CD8-positive, alpha-beta memory T cell (primary cell): ENCODE results near the gene SLC26A6. TPM values are rescaled to one million over a fixed set of nuclear protein-coding genes. Genes with fewer than 3 reads are reported as not detected.

Experiments
- CTCF ChIA-PET: fragments of 350-600 bp; sonication (Branson Sonifier 250); formaldehyde crosslinking; loops from one replicate; lab custom pipeline; 2021; ENCODE audit warnings: antibody characterized with exemption; lab: Charles Lee
- POLR2A ChIA-PET: fragments of 350-600 bp; sonication (Branson Sonifier 250); formaldehyde crosslinking; loops from one replicate; lab custom pipeline; 2021; ENCODE audit warnings: antibody characterized with exemption; lab: Charles Lee
- DNase-seq, 5 donors: peaks; one replicate each; pipeline versions ENCODE4 v3.0.0 to v3.0.0-alpha.2; 2020 to 2022; ENCODE audit warnings: mixed read lengths in 1 of 5
- H3K27ac ChIP-seq: one replicate; pipeline ENCODE4 v1.7.0; 2013; ENCODE audit warnings: low read depth, mild to moderate bottlenecking, low read length, moderate library complexity
- H3K27me3 ChIP-seq: 2 replicates; pipeline ENCODE4 v1.7.0; 2013; ENCODE audit warnings: low read length, mild to moderate bottlenecking; ENCODE audit not compliant: insufficient read depth, poor library complexity, severe bottlenecking
- H3K36me3 ChIP-seq: 2 replicates; pipeline ENCODE4 v1.7.0; 2013; ENCODE audit warnings: mild to moderate bottlenecking, low read length, moderate library complexity; ENCODE audit not compliant: insufficient read depth
- H3K4me1 ChIP-seq: 2 replicates; pipeline ENCODE4 v1.7.0; 2013; ENCODE audit warnings: mild to moderate bottlenecking, low read length, moderate library complexity; ENCODE audit not compliant: insufficient read depth
- H3K4me3 ChIP-seq: 2 replicates; pipeline ENCODE4 v1.7.0; 2013; ENCODE audit warnings: mild to moderate bottlenecking, low read length
- H3K9me3 ChIP-seq: 2 replicates; pipeline ENCODE4 v1.7.0; 2013; ENCODE audit warnings: mild to moderate bottlenecking, low read length
- H3K27ac Mint-ChIP-seq, 8 donors: one replicate each; pipeline ENCODE4 v1.8.0; 2020 to 2021; ENCODE audit warnings: mixed read lengths in 8 of 8, mild to moderate bottlenecking in 6 of 8, inconsistent platforms in 3 of 8, moderate library complexity in 3 of 8
- H3K27me3 Mint-ChIP-seq, 2 donors: one replicate each; pipeline ENCODE4 v1.8.0; 2020 to 2021; ENCODE audit warnings: mixed read lengths in 2 of 2, mild to moderate bottlenecking in 1 of 2, moderate library complexity in 1 of 2
- H3K36me3 Mint-ChIP-seq, 3 donors: one replicate each; pipeline ENCODE4 v1.8.0; 2020 to 2021; ENCODE audit warnings: mixed read lengths in 3 of 3, inconsistent platforms in 1 of 3, mild to moderate bottlenecking in 1 of 3
- H3K4me1 Mint-ChIP-seq, 3 donors: one replicate each; pipeline ENCODE4 v1.8.0; 2020 to 2021; ENCODE audit warnings: mixed read lengths in 3 of 3, inconsistent platforms in 1 of 3, mild to moderate bottlenecking in 1 of 3
- H3K4me3 Mint-ChIP-seq, 7 donors: one replicate each; pipeline ENCODE4 v1.8.0; 2020 to 2021; ENCODE audit warnings: mixed read lengths in 7 of 7, mild to moderate bottlenecking in 6 of 7, moderate library complexity in 4 of 7, inconsistent platforms in 2 of 7
- H3K9me3 Mint-ChIP-seq, 5 donors: one replicate each; pipeline ENCODE4 v1.8.0; 2020 to 2022; ENCODE audit warnings: mixed read lengths in 5 of 5, mild to moderate bottlenecking in 3 of 5, moderate library complexity in 2 of 5, inconsistent platforms in 1 of 5
- polyA plus RNA-seq: library from polyadenylated mRNA; unstranded; fragments of 300-500 nt; fragmentation: Illumina TruSeq; gene quantifications from one replicate; pipeline ENCODE4 v1.2.3, GENCODE V29; 2021
- total RNA-seq, 2 experiments: library from RNA; stranded (reverse); gene quantifications; one replicate each; pipeline ENCODE4 v1.2.3, GENCODE V29; 2021

The SLC26A6 gene
- total and polyA plus RNA-seq, 3 experiments from 2014 or later, result 4.9 to 28.6 (median 26.4) TPM

GRCh38 chr3:48636149-48636655, 941 bp upstream of the SLC26A6 start:
- H3K36me3 ChIP-seq, result no peaks in the 10 kb centered on the region
- no peak for DNase-seq

GRCh38 chr3:48634661-48635221, 520 bp downstream of the SLC26A6 start:
- ChIA-PET POLR2A (interaction anchor here (0.8 to 1.0 kb wide), 2 partner anchors 22 to 27 kb away, joined by 3 to 4 read pairs; no protein-coding TSS in a partner anchor), CTCF (interaction anchor here (0.9 to 3.8 kb wide), 8 partner anchors 10 to 353 kb away, joined by 3 to 15 read pairs (median 4); partner anchors contain the start of gene NCKIPSD)
- peaks cover 18% of the 10 kb centered on the region for H3K4me1 ChIP-seq
- H3K9me3 Mint-ChIP-seq, result no peaks in the 10 kb centered on the region
- H3K4me3 Mint-ChIP-seq, result peak overlapping the region; percentile 85 to 97 (median 89)
- peaks cover 0 to 1% of the 10 kb centered on the region in 2 donors for H3K27me3 Mint-ChIP-seq
- no peaks in the 10 kb centered on the region for H3K36me3 ChIP-seq
- H3K4me3 ChIP-seq, result peak overlapping the region; percentile 71
- peaks cover 0 to 28% (median 1%) of the 10 kb centered on the region in 3 donors for H3K36me3 Mint-ChIP-seq
- peak overlapping the region; percentile 43 for H3K27ac ChIP-seq
- H3K27me3 ChIP-seq, result no peaks in the 10 kb centered on the region
- H3K9me3 ChIP-seq, result no peaks in the 10 kb centered on the region
- DNase-seq, result peak in 4 of 5 donors; percentile 10 to 60 (median 40)
- H3K4me1 Mint-ChIP-seq, result peaks cover 11 to 31% (median 18%) of the 10 kb centered on the region in 3 donors
- H3K27ac Mint-ChIP-seq, result peak overlapping the region in 4 of 8 donors; percentile 23 to 75 (median 54)

More at GRCh38 chr3:48636149-48636655, 941 bp upstream of the SLC26A6 start:
- ChIA-PET CTCF (interaction anchor here (0.8 to 3.8 kb wide), 6 partner anchors 8 to 104 kb away, joined by 3 to 15 read pairs (median 4); partner anchors contain the start of genes NCKIPSD and TMEM89), POLR2A (interaction anchor here (1.0 to 1.1 kb wide), 3 partner anchors 11 to 50 kb away, joined by 3 to 4 read pairs (median 4); partner anchors contain the start of gene NCKIPSD)
- H3K36me3 Mint-ChIP-seq, result peaks cover 0 to 21% (median 1%) of the 10 kb centered on the region in 3 donors
- peaks cover 11 to 31% (median 18%) of the 10 kb centered on the region in 3 donors for H3K4me1 Mint-ChIP-seq
- peaks cover 0 to 1% of the 10 kb centered on the region in 2 donors for H3K27me3 Mint-ChIP-seq
- H3K27ac Mint-ChIP-seq, result peak overlapping the region in 4 of 8 donors; percentile 40 to 88 (median 74)
- Histone ChIP-seq H3K27me3 (no peaks in the 10 kb centered on the region), H3K4me1 (peaks cover 18% of the 10 kb centered on the region), H3K4me3 (peak overlapping the region; percentile 71), H3K9me3 (no peaks in the 10 kb centered on the region), H3K27ac (peak overlapping the region; percentile 65)
- H3K4me3 Mint-ChIP-seq, result peak overlapping the region; percentile 85 to 97 (median 89)
- H3K9me3 Mint-ChIP-seq, result no peaks in the 10 kb centered on the region

- CTCF ChIA-PET, result interaction anchor here (1.2 to 3.8 kb wide), 2 partner anchors 24 to 198 kb away, joined by 3 to 15 read pairs; no protein-coding TSS in a partner anchor
- DNase-seq, result no peak
- H3K4me3 Mint-ChIP-seq, result peak overlapping the region in 6 of 7 donors; percentile 29 to 87 (median 65)
Measured at GRCh38 chr3:48633743-48634142, 1.5 kb downstream of the SLC26A6 start.

GRCh38 chr3:48633256-48633655, 2.0 kb downstream of the SLC26A6 start:
- Mint-ChIP-seq H3K4me3 (peak overlapping the region in 5 of 7 donors; percentile 29 to 85 (median 56)), H3K27me3 (peaks cover 0 to under 1% of the 10 kb centered on the region in 2 donors), H3K36me3 (peaks cover 0 to 37% (median 8%) of the 10 kb centered on the region in 3 donors), H3K9me3 (no peaks in the 10 kb centered on the region), H3K4me1 (peaks cover 11 to 31% (median 18%) of the 10 kb centered on the region in 3 donors), H3K27ac (no peak overlapping the region)
- H3K9me3 ChIP-seq, result no peaks in the 10 kb centered on the region
- CTCF ChIA-PET, result interaction anchor here (1.2 to 3.8 kb wide), 2 partner anchors 24 to 197 kb away, joined by 3 to 15 read pairs; no protein-coding TSS in a partner anchor
- POLR2A ChIA-PET, result no interaction called here
- peaks cover 18% of the 10 kb centered on the region for H3K4me1 ChIP-seq
- no peaks in the 10 kb centered on the region for H3K27me3 ChIP-seq
- H3K36me3 ChIP-seq, result no peaks in the 10 kb centered on the region
- DNase-seq, result no peak
- no peak overlapping the region for H3K4me3 ChIP-seq
- no peak overlapping the region for H3K27ac ChIP-seq

More at GRCh38 chr3:48633743-48634142, 1.5 kb downstream of the SLC26A6 start:
- Mint-ChIP-seq H3K4me1 (peaks cover 11 to 31% (median 18%) of the 10 kb centered on the region in 3 donors), H3K27me3 (peaks cover 0 to 1% of the 10 kb centered on the region in 2 donors), H3K9me3 (no peaks in the 10 kb centered on the region), H3K27ac (peak overlapping the region in 1 of 8 donors; percentile 41), H3K36me3 (peaks cover 0 to 32% (median 8%) of the 10 kb centered on the region in 3 donors)
- Histone ChIP-seq H3K4me3 (no peak overlapping the region), H3K9me3 (no peaks in the 10 kb centered on the region), H3K36me3 (no peaks in the 10 kb centered on the region), H3K4me1 (peaks cover 18% of the 10 kb centered on the region), H3K27ac (no peak overlapping the region), H3K27me3 (no peaks in the 10 kb centered on the region)
- POLR2A ChIA-PET, result no interaction called here

- Histone ChIP-seq H3K27ac (no peak overlapping the region), H3K9me3 (no peaks in the 10 kb centered on the region), H3K36me3 (no peaks in the 10 kb centered on the region), H3K27me3 (no peaks in the 10 kb centered on the region), H3K4me3 (no peak overlapping the region), H3K4me1 (peaks cover 18% of the 10 kb centered on the region)
- H3K27me3 Mint-ChIP-seq, result no peaks in the 10 kb centered on the region
- H3K9me3 Mint-ChIP-seq, result no peaks in the 10 kb centered on the region
- no peak for DNase-seq
- peaks cover 11 to 25% (median 15%) of the 10 kb centered on the region in 3 donors for H3K4me1 Mint-ChIP-seq
- peak overlapping the region in 1 of 7 donors; percentile 35 for H3K4me3 Mint-ChIP-seq
- ChIA-PET CTCF (no interaction called here), POLR2A (interaction anchor here (0.6 kb wide), 1 partner anchor 280 kb away, joined by 4 read pairs; no protein-coding TSS in a partner anchor)
- peak overlapping the region in 1 of 8 donors; percentile 9 for H3K27ac Mint-ChIP-seq
- H3K36me3 Mint-ChIP-seq, result peaks cover 3 to 50% (median 8%) of the 10 kb centered on the region in 3 donors
Measured at GRCh38 chr3:48631516-48632448, 3.5 kb downstream of the SLC26A6 start.

GRCh38 chr3:48630833-48631232, 4.4 kb downstream of the SLC26A6 start:
- Mint-ChIP-seq H3K27me3 (no peaks in the 10 kb centered on the region), H3K4me3 (no peak overlapping the region), H3K27ac (no peak overlapping the region), H3K9me3 (no peaks in the 10 kb centered on the region), H3K4me1 (peaks cover 9 to 19% (median 11%) of the 10 kb centered on the region in 3 donors), H3K36me3 (peaks cover 4 to 59% (median 8%) of the 10 kb centered on the region in 3 donors)
- no peak overlapping the region for H3K27ac ChIP-seq
- peaks cover 11% of the 10 kb centered on the region for H3K4me1 ChIP-seq
- no peak for DNase-seq
- no peaks in the 10 kb centered on the region for H3K9me3 ChIP-seq
- ChIA-PET CTCF (no interaction called here), POLR2A (interaction anchor here (0.6 kb wide), 2 partner anchors 281 to 401 kb away, joined by 4 to 6 read pairs; no protein-coding TSS in a partner anchor)
- H3K27me3 ChIP-seq, result no peaks in the 10 kb centered on the region
- H3K36me3 ChIP-seq, result no peaks in the 10 kb centered on the region
- no peak overlapping the region for H3K4me3 ChIP-seq

GRCh38 chr3:48630407-48630806, 4.9 kb downstream of the SLC26A6 start:
- Histone ChIP-seq H3K27ac (no peak overlapping the region), H3K4me3 (no peak overlapping the region), H3K27me3 (no peaks in the 10 kb centered on the region), H3K36me3 (no peaks in the 10 kb centered on the region), H3K9me3 (no peaks in the 10 kb centered on the region), H3K4me1 (peaks cover 9% of the 10 kb centered on the region)
- no peak for DNase-seq
- CTCF ChIA-PET, result no interaction called here
- Mint-ChIP-seq H3K36me3 (peaks cover 4 to 61% (median 8%) of the 10 kb centered on the region in 3 donors), H3K27me3 (no peaks in the 10 kb centered on the region), H3K4me3 (peak overlapping the region in 1 of 7 donors; percentile 30), H3K9me3 (no peaks in the 10 kb centered on the region), H3K27ac (no peak overlapping the region), H3K4me1 (peaks cover 8 to 18% (median 10%) of the 10 kb centered on the region in 3 donors)
- POLR2A ChIA-PET, result no interaction called here
